Measurements from ENCODE around the gene H3-3A.

H3-3A gene

DNA sequence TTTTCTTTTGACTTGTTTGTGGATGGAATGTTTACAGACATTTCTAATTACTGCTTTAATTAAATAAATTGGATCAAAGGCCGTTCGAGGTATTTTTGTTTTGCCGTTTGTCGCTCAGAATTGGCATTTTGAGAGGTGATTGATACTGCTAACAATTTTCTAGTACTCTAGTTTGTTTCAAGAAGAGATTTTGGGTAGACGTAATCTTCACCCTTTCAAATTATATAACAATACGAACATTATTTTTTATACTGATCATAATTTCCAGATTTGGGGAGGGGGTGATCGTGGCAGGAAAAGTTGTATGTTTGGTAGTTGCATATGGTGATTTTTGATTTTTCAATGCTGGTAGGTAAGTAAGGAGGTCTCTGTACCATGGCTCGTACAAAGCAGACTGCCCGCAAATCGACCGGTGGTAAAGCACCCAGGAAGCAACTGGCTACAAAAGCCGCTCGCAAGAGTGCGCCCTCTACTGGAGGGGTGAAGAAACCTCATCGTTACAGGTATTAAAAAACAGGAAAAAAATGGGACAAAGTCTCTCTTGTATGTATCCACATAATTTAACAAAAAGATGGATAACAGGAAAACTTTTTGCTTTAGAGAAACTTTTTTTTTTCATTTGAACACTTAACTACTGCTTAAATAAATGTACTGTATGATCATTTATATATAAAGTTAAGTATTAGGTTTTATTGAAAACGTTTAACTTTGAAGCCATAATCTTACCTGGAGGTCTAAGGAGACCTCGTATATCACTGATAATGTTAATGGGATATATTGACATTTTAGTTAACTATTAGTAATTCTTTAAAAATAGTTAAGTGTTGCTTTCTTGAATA, 1.7 kb downstream of the H3-3A start:
- TF ChIP-seq, protein P1, sequence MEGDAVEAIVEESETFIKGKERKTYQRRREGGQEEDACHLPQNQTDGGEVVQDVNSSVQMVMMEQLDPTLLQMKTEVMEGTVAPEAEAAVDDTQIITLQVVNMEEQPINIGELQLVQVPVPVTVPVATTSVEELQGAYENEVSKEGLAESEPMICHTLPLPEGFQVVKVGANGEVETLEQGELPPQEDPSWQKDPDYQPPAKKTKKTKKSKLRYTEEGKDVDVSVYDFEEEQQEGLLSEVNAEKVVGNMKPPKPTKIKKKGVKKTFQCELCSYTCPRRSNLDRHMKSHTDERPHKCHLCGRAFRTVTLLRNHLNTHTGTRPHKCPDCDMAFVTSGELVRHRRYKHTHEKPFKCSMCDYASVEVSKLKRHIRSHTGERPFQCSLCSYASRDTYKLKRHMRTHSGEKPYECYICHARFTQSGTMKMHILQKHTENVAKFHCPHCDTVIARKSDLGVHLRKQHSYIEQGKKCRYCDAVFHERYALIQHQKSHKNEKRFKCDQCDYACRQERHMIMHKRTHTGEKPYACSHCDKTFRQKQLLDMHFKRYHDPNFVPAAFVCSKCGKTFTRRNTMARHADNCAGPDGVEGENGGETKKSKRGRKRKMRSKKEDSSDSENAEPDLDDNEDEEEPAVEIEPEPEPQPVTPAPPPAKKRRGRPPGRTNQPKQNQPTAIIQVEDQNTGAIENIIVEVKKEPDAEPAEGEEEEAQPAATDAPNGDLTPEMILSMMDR (IDR thresholded peaks at IDR 0.05), result peak; percentile 81

GRCh38 chr1:226064816-226065248, 2.3 kb downstream of the H3-3A start:
- TF ChIP-seq, protein P1 (IDR thresholded peaks at IDR 0.05), result peak; percentile 54

DNA sequence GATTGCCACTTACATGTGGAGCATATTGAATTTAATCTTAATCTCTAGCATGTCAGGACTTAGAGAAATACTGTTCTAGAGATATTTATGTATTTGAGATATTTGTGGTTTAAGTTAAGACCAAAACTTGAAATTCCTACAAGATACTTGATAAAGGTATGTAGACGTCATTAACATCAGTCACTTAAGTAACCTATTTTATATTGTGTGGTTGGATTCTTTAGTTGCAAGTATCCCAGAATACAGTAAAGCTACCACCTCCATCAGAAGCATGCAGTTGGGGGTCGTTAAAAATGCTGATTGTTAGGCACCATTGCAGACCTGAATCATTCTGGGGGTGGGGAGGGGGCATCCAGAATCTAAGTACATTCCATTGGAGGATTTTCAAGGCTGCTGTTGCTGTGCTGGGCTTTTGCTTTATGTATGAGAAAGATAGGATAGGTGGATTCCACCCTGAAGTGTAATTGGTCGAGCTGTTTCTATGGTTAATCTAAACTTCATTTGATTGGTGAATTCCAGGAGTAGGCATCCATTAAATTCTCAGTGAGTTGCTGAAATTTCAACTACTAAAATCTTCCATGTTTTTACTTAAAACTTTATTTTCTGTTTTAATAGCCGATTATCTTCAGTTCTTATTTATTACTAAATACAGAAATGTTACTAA, 4.0 kb downstream of the H3-3A start:
- TF ChIP-seq, protein P1 (IDR thresholded peaks at IDR 0.05), result no peak

DNA sequence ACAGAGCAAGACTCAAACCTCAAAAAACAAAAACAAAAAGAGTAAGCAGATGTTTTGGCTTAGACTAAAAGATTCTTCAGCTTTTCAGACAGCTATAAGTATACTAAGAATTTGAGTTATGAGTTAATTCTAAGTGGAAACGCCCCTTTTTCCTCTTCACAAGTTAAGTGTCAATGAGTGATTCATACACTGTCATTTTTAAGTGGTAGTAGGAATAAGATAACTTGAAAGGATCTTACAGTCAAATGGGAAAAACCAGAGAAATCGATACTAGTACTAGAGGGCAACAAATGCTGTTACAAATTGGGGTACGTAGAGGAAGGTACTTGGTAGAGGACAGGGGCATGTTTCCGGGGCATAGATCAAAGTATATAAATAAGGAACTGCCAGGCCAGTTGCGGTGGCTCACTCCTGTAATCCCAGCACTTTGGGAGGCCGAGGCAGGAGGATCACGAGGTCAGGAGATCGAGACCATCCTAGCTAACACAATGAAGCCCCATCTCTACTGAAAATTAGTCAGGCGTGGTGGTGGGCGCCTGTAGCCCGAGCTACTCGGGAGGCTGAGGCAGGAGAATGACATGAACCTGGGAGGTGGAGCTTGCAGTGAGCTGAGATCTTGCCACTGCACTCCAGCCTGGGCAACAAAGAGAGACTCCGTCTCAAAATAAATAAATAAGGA, 7.4 kb downstream of the H3-3A start:
- TF ChIP-seq, protein P1 (IDR thresholded peaks at IDR 0.05), result no peak

- TF ChIP-seq, protein P1 (IDR thresholded peaks at IDR 0.05), result no peak
These were observed 9.8 kb downstream of the H3-3A start for GRCh38 chr1:226072347-226072746.

DNA sequence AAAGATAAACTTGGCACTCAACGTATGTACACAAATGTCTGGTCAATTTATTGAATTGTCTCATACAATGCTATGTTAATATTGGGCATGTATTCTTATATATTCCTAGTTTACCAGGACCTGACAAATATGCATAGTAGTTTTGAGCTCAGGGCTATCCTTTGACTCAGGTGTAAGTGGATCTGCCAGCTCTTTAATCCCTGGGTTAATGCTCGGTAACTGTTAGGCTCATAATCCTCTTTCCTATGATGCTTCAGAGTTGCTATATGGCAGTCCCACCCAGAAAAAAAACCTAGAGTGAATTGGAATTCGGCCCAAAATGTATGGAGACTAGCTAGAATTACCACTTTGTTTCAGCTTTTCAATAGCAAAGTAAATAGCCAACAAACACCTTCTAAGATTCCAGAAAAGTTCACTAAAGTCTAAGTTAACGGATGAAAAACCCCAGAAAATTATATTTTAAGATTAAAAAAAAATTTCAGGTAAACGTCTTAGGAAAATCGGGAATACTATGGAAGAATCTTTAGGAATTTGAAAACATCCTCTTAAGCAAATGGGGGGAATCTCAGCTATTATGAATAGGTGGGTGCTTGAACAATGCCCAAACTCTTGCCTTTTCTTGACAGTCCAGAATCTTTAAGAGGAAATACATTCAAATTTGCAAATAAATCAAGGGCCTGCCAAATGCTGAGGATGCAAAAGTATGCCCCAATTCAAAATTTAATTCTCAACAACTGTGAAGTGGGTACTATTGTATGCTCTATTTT, 10.9 kb downstream of the H3-3A start:
- TF ChIP-seq, protein P1 (IDR thresholded peaks at IDR 0.05), result no peak

- TF ChIP-seq, protein P1 (IDR thresholded peaks at IDR 0.05), result no peak
These were observed 11.5 kb downstream of the H3-3A start for GRCh38 chr1:226074046-226074445.

Measured in LNCAP (cell line).